A673 (cell line): ENCODE measurements around the gene SYNJ1. TPM values are rescaled to one million over a fixed set of nuclear protein-coding genes. Genes with fewer than 3 reads are reported as not detected.

Experiments
- BruUV-seq: library from RNA; stranded (reverse); fragments of 400-500 nt; replicated peaks from 2 replicates; lab custom pipeline; 2021; lab: Mats Ljungman, UMichigan
- CTCF ChIA-PET: fragments of 300-600 bp; sonication (Branson Sonifier 250); formaldehyde crosslinking; loops from one replicate; lab custom pipeline; 2022; ENCODE audit warnings: antibody characterized with exemption; lab: Charles Lee
- POLR2A ChIA-PET: fragments of 300-600 bp; sonication (Branson Sonifier 250); formaldehyde crosslinking; loops from one replicate; lab custom pipeline; 2022; ENCODE audit warnings: antibody characterized with exemption; ENCODE audit not compliant: low non-redundant PET; lab: Charles Lee
- DNase-seq: peaks from one replicate; pipeline ENCODE4 v3.0.0-alpha.2; 2015; ENCODE audit warnings: low spot score
- H3K27ac ChIP-seq: fragments of 200-600 bp; sonication (generic); 2 replicates; pipeline ENCODE4 v1.5.1; 2016; ENCODE audit warnings: mixed run types, low read depth, mild to moderate bottlenecking, mixed read lengths, antibody characterized with exemption, low read length; ENCODE audit not compliant: poor library complexity, severe bottlenecking
- H3K27me3 ChIP-seq: fragments of 200-600 bp; sonication (generic); replicated peaks from 2 replicates; pipeline ENCODE4 v1.6.1; 2017; ENCODE audit warnings: mixed run types, low read depth, mild to moderate bottlenecking, mixed read lengths, antibody characterized with exemption, low read length; ENCODE audit not compliant: insufficient read depth, poor library complexity
- H3K36me3 ChIP-seq: fragments of 200-600 bp; sonication (generic); 2 replicates; pipeline ENCODE4 v1.6.1; 2016; ENCODE audit warnings: mixed run types, mild to moderate bottlenecking, mixed read lengths, antibody characterized with exemption, low read length; ENCODE audit not compliant: insufficient read depth, poor library complexity, severe bottlenecking
- H3K4me1 ChIP-seq: fragments of 200-600 bp; sonication (generic); 2 replicates; pipeline ENCODE4 v1.6.1; 2017; ENCODE audit warnings: mixed run types, mild to moderate bottlenecking, mixed read lengths, antibody characterized with exemption, low read length; ENCODE audit not compliant: insufficient read depth, poor library complexity, severe bottlenecking
- H3K4me3 ChIP-seq: fragments of 200-600 bp; sonication (generic); 2 replicates; pipeline ENCODE4 v1.5.1; 2016; ENCODE audit warnings: low read depth, mixed run types, mild to moderate bottlenecking, mixed read lengths, low read length; ENCODE audit not compliant: poor library complexity, severe bottlenecking
- H3K9me3 ChIP-seq: fragments of 200-600 bp; sonication (generic); 2 replicates; pipeline ENCODE4 v1.6.1; 2016; ENCODE audit warnings: mixed run types, low read depth, mild to moderate bottlenecking, mixed read lengths, antibody characterized with exemption, low read length; ENCODE audit not compliant: poor library complexity, severe bottlenecking
- EZH2 ChIP-seq: fragments of 200-600 bp; sonication (generic); IDR thresholded peaks from 2 replicates; pipeline ENCODE4 v1.6.1; 2017; ENCODE audit warnings: borderline replicate concordance, low read depth, mild to moderate bottlenecking, mixed read lengths, antibody characterized with exemption, low read length; ENCODE audit not compliant: poor library complexity, severe bottlenecking
- intact Hi-C: fragments of 100-400 bp; cut with micrococcal nuclease; formaldehyde crosslinking; loops from one replicate; pipeline ENCODE4 v1.10.0; 2022; ENCODE audit not compliant: unreplicated experiment
- total RNA-seq: library from RNA; stranded (reverse); gene quantifications from 2 replicates; pipeline ENCODE4 v1.2.3, GENCODE V29; 2021
- TF ChIP-seq, protein P1 (sequence below): fragments of 300-800, 200-600 bp; sonication (generic); conservative IDR thresholded peaks from 2 replicates; pipeline ENCODE4 v1.5.1; 2017; ENCODE audit warnings: low read depth, mild to moderate bottlenecking, antibody characterized with exemption, low read length, moderate library complexity, mixed read lengths

SYNJ1 gene
- total RNA-seq, 1 experiment from 2014 or later, result 17.1 TPM

DNA sequence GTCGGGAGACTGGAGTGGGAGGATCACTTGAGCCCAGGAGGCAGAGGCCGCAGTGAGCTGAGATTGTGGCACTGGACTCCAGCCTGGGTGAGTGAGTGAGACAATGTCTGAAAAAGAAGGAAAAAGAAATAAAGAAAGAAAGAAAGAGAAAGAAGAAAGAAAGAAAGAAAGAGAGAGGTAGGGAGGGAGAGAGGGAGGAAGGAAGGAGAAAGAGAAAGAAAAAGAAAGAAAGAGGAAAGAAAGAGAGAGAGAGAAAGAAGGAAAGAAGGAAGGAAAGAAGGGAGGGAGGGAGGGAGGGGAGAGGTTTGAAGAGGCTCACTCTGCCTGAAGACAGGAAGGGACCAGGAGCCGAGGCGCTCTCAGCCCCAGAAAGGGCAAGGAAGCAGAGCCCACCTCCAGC lies 137.7 kb downstream of the SYNJ1 start:
- no peak for TF ChIP-seq EZH2
- TF ChIP-seq, protein P1, sequence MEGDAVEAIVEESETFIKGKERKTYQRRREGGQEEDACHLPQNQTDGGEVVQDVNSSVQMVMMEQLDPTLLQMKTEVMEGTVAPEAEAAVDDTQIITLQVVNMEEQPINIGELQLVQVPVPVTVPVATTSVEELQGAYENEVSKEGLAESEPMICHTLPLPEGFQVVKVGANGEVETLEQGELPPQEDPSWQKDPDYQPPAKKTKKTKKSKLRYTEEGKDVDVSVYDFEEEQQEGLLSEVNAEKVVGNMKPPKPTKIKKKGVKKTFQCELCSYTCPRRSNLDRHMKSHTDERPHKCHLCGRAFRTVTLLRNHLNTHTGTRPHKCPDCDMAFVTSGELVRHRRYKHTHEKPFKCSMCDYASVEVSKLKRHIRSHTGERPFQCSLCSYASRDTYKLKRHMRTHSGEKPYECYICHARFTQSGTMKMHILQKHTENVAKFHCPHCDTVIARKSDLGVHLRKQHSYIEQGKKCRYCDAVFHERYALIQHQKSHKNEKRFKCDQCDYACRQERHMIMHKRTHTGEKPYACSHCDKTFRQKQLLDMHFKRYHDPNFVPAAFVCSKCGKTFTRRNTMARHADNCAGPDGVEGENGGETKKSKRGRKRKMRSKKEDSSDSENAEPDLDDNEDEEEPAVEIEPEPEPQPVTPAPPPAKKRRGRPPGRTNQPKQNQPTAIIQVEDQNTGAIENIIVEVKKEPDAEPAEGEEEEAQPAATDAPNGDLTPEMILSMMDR, result no peak
- H3K27me3 ChIP-seq, result no peaks in the 10 kb centered on the region
- ChIA-PET POLR2A (no interaction called here), CTCF (interaction anchor here (0.9 kb wide), 1 partner anchor 11 kb away, joined by 4 read pairs; no protein-coding TSS in a partner anchor)
- H3K36me3 ChIP-seq, result no peaks in the 10 kb centered on the region
- no peaks in the 10 kb centered on the region for H3K9me3 ChIP-seq
- intact Hi-C loops, result no loop called here
- no peak overlapping the region for H3K4me3 ChIP-seq
- no peak overlapping the region for H3K27ac ChIP-seq
- DNase-seq, result no peak
- no TSS peak for BruUV-seq
- H3K4me1 ChIP-seq, result no peaks in the 10 kb centered on the region

DNA sequence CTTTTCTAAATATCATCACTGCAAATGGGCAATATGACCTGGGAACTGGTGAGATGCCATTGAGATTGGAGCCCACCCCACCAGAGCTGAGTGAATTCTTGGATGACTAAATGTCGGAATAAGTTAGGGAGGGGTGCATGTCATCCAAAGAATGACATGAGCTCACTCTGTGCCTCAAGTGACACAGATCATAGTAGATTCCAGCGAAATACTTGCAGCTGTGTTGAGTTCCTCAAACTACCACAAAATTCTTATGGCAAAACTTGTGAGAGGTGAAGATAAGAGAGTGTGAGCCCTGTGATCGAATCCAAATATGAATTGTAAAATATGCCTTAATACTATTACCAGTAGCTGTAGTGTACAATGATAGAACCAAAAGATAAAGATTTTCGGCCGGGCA lies 140.2 kb downstream of the SYNJ1 start:
- Histone ChIP-seq H3K36me3 (no peaks in the 10 kb centered on the region), H3K9me3 (no peaks in the 10 kb centered on the region), H3K4me1 (no peaks in the 10 kb centered on the region), H3K27ac (no peak overlapping the region), H3K4me3 (no peak overlapping the region), H3K27me3 (no peaks in the 10 kb centered on the region)
- TF ChIP-seq, protein P1, result no peak
- no peak for TF ChIP-seq EZH2
- no TSS peak for BruUV-seq
- intact Hi-C loops, result no loop called here
- CTCF ChIA-PET, result no interaction called here
- POLR2A ChIA-PET, result no interaction called here
- no peak for DNase-seq

DNA sequence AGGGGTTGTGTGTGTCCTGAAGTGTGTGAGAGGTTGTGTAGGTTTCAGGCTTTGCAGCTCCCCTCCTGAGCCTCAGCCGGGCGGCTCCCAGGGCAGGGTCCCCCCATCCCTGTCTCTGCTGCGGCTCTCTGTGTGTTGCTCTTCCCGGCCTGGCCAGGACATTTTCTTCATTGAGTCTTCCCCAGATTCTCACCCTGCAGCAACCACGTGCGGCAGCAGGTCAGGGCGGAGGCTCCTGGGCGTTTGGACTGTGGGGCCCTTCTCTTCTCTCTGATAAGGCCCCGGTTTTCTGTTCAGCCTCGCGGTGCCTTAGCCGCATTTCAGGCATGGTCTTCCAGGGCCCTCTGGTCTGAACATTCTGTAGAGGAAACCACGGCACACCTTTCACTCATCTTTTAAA lies 140.7 kb downstream of the SYNJ1 start:
- BruUV-seq, result no TSS peak
- DNase-seq, result no peak
- Histone ChIP-seq H3K4me1 (no peaks in the 10 kb centered on the region), H3K27me3 (no peaks in the 10 kb centered on the region), H3K36me3 (no peaks in the 10 kb centered on the region), H3K9me3 (no peaks in the 10 kb centered on the region), H3K4me3 (no peak overlapping the region), H3K27ac (no peak overlapping the region)
- POLR2A ChIA-PET, result no interaction called here
- CTCF ChIA-PET, result no interaction called here
- TF ChIP-seq, protein P1, result no peak
- no peak for TF ChIP-seq EZH2
- intact Hi-C loops, result no loop called here
